Measurements from ENCODE around the gene AKAP8. TPM values are rescaled to one million over a fixed set of nuclear protein-coding genes. Genes with fewer than 3 reads are reported as not detected.

AKAP8 gene
- polyA plus RNA-seq, 1 donor (not counting 4 experiments of a cell fraction or from before 2014, with no cell fraction given) = 18.1 TPM

DNA sequence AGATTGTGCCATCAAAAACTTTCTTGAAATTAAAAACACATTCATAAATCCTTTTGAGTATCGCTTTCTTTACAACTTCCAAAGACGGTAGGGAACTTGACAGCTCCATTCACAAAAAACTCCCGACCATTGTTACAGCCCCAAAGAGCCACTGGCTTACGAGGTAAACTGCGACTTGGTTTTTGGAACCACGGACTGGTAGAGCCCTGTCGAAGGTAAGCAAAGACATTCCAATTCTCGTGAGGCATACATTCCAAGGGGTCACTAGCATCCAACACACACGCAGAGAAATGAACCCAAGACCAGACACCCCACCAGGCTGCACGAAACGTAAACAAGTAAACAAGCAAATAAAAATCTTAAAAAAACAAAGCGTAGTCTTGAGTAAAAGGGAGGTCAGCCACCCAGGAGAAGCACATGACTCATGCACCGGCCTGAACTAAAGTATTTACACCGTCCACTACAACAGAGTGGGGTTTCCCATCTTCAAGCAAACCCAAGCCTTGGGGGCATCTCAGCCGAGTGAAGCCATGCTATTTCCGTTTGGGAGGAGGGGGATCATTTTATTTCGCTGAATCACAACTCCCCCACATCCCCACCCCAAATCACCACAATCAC, 48.7 kb downstream of the AKAP8 start:
- Histone ChIP-seq H3K79me2 (ENCODE audit: control insufficient read depth, insufficient read depth, low read length) (peaks cover 74% of the 10 kb centered on the region), H3K9me3 (ENCODE audit: control insufficient read depth, low read depth, low read length) (no peaks in the 10 kb centered on the region), H3K27me3 (ENCODE audit: control insufficient read depth, extremely low read depth, insufficient read depth, low read length) (no peaks in the 10 kb centered on the region), H3K4me2 (ENCODE audit: control insufficient read depth, extremely low read depth, insufficient read depth, low read depth, low read length) (peak overlapping the region; percentile 100), H3K4me1 (ENCODE audit: control insufficient read depth, extremely low read depth, insufficient read depth, low read length) (peaks cover 46% of the 10 kb centered on the region), H3K36me3 (ENCODE audit: control insufficient read depth in 2 of 2, extremely low read depth in 1 of 2, insufficient read depth in 2 of 2, low read length in 2 of 2) (peaks cover 0 to 5% of the 10 kb centered on the region in 2 experiments), H3K9ac (ENCODE audit: control insufficient read depth, extremely low read depth, insufficient read depth, low read length) (peak overlapping the region; percentile 96), H3K9me1 (ENCODE audit: control insufficient read depth, extremely low read depth, insufficient read depth, low read length) (peaks cover 3% of the 10 kb centered on the region), H3K27ac (ENCODE audit: control insufficient read depth, insufficient read depth, low read length) (peak overlapping the region; percentile 94), H3K4me3 (ENCODE audit: control insufficient read depth in 2 of 3, extremely low read depth in 1 of 3, insufficient read depth in 2 of 3, low read depth in 1 of 3, low read length in 3 of 3) (peak overlapping the region; percentile 67 to 98 (median 90)), H2AFZ (ENCODE audit: control insufficient read depth, low read length) (no peak overlapping the region), H4K20me1 (ENCODE audit: control insufficient read depth, extremely low read depth, insufficient read depth, low read length) (peaks cover 32% of the 10 kb centered on the region)
- DNase-seq (ENCODE audit: low read depth, low spot score) (no peak), FAIRE-seq (no peak)
- TF ChIP-seq CTCF (optimal IDR thresholded peaks at IDR 0.05 in 1 of 3, IDR thresholded peaks at IDR 0.05 in 1 of 3, conservative IDR thresholded peaks at IDR 0.05 in 1 of 3; ENCODE audit: extremely low read depth in 1 of 3, insufficient read depth in 2 of 3, low read length in 3 of 3) (no peak), EZH2 (IDR thresholded peaks at IDR 0.05; ENCODE audit: low read length) (no peak)
- dilution Hi-C loops (cut with MboI; ENCODE audit: extremely low pct_ligation_motif_present, low sequenced_read_pairs) = no loop called here

- TF ChIP-seq CTCF (optimal IDR thresholded peaks at IDR 0.05 in 1 of 3, IDR thresholded peaks at IDR 0.05 in 1 of 3, conservative IDR thresholded peaks at IDR 0.05 in 1 of 3; ENCODE audit: extremely low read depth in 1 of 3, insufficient read depth in 2 of 3, low read length in 3 of 3) = no peak
- TF ChIP-seq EZH2 (IDR thresholded peaks at IDR 0.05; ENCODE audit: low read length) = no peak
- H3K9ac ChIP-seq (ENCODE audit: control insufficient read depth, extremely low read depth, insufficient read depth, low read length) = no peak overlapping the region
- no peaks in the 10 kb centered on the region for H3K27me3 ChIP-seq (ENCODE audit: control insufficient read depth, extremely low read depth, insufficient read depth, low read length)
- peaks cover 93% of the 10 kb centered on the region for H3K79me2 ChIP-seq (ENCODE audit: control insufficient read depth, insufficient read depth, low read length)
- no peak for DNase-seq (ENCODE audit: low read depth, low spot score)
- dilution Hi-C loops (cut with MboI; ENCODE audit: extremely low pct_ligation_motif_present, low sequenced_read_pairs) = loop anchor here (5.0 kb wide), 1 partner anchor 36 kb away; no protein-coding TSS in a partner anchor
- no peak overlapping the region for H3K27ac ChIP-seq (ENCODE audit: control insufficient read depth, insufficient read depth, low read length)
- H3K9me3 ChIP-seq (ENCODE audit: control insufficient read depth, low read depth, low read length) = no peaks in the 10 kb centered on the region
- FAIRE-seq = no peak
- no peak overlapping the region for H3K4me3 ChIP-seq (ENCODE audit: control insufficient read depth in 2 of 3, extremely low read depth in 1 of 3, insufficient read depth in 2 of 3, low read depth in 1 of 3, low read length in 3 of 3)
- peaks cover 68% of the 10 kb centered on the region for H3K4me1 ChIP-seq (ENCODE audit: control insufficient read depth, extremely low read depth, insufficient read depth, low read length)
- peaks cover 11% of the 10 kb centered on the region for H3K9me1 ChIP-seq (ENCODE audit: control insufficient read depth, extremely low read depth, insufficient read depth, low read length)
- H2AFZ ChIP-seq (ENCODE audit: control insufficient read depth, low read length) = no peak overlapping the region
- peaks cover 0 to 5% of the 10 kb centered on the region in 2 experiments for H3K36me3 ChIP-seq (ENCODE audit: control insufficient read depth in 2 of 2, extremely low read depth in 1 of 2, insufficient read depth in 2 of 2, low read length in 2 of 2)
- peaks cover 56% of the 10 kb centered on the region for H4K20me1 ChIP-seq (ENCODE audit: control insufficient read depth, extremely low read depth, insufficient read depth, low read length)
- no peak overlapping the region for H3K4me2 ChIP-seq (ENCODE audit: control insufficient read depth, extremely low read depth, insufficient read depth, low read depth, low read length)
Observed at GRCh38 chr19:15328312-15328711, 51.3 kb downstream of the AKAP8 start.

All from keratinocyte (primary cell).